ENCODE data around the gene RESP18.
A peak's percentile ranks its signal among the peaks of the same experiment; 100 is the strongest.

The RESP18 gene

GRCh38 chr2:219362072-219362471 lies 29.5 kb upstream of the RESP18 start (continued):
- TF ChIP-seq ZNF362 (tag by site-specific recombination; IDR thresholded peaks at IDR 0.05) (no peak), ZNF660 (tag by site-specific recombination; IDR thresholded peaks at IDR 0.05) (no peak), ZNF416 (tag by site-specific recombination; IDR thresholded peaks at IDR 0.05) (no peak), ZNF211 (tag by site-specific recombination; IDR thresholded peaks at IDR 0.05; ENCODE audit: low read depth) (no peak)

DNA sequence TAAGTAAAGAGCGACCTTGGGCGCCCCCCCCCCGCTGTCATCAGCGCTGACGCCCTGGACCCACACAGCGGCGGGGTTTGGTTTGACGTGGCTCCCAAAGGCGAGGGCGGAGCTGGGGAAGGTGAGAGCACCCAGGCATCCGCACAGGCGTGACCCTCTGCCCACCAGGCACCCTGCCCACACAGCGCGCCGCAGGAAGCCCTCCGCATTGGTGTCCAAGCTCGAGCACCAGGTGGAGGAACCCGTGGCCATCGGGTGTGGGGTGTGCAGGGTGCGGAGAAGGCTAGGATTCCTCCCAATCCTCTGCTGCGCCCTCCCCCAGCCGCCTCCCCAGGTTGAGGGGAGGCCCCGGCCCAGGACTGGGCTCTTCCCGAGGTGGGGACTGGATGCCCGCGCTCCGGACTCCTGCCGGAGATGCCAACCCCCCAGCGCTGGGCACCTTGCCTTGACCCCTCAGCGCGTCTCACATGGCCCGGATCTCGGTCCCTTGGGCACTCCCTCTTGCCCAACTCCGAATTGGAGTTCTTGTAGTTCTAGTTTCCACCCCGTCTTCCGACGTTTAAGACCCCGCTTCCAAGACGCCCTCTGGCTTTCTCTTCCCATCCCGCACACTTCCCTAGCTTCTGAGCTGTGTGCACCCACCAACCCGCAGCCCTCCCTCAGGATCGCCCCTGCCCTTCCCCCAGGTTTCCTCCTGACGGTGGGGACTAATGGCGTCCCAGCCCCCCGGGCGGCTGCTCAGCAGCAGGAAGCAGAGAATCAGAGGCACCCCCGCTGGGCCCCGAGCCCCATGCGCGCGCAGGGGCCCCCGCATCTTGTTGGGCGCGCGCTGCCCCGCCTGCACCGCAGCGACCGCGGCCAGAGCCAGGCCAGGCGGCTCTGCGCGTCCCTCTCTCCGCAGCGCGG lies 25.9 kb upstream of the RESP18 start:
- Histone ChIP-seq H3K36me3 (ENCODE audit: control insufficient read depth in 2 of 2, insufficient read depth in 1 of 2, low read length in 2 of 2) (no peaks in the 10 kb centered on the region), H3K27ac (ENCODE audit: extremely low read depth, low read depth, low read length) (no peak overlapping the region), H3K9me3 (ENCODE audit: control insufficient read depth, insufficient read depth, low read depth, low read length) (no peaks in the 10 kb centered on the region), H3K4me3 (ENCODE audit: low read depth, low read length) (peak overlapping the region; percentile 17), H3K4me1 (ENCODE audit: control insufficient read depth, insufficient read depth, low read length) (peaks cover 7% of the 10 kb centered on the region)
- CTCF ChIA-PET = no interaction called here
- POLR2A ChIA-PET = no interaction called here
- TF ChIP-seq ZNF777 (tag by site-specific recombination; IDR thresholded peaks at IDR 0.05; ENCODE audit: borderline replicate concordance) (peak; percentile 65; the same call in 1 of the 2 replicates), PRDM10 (tag by site-specific recombination; IDR thresholded peaks at IDR 0.05) (peak; percentile 41; the same call in 1 of the 2 replicates), ZNF404 (tag by site-specific recombination; IDR thresholded peaks at IDR 0.05) (no peak), ZNF830 (tag by site-specific recombination; IDR thresholded peaks at IDR 0.05; ENCODE audit: low read depth) (no peak), ZNF24 (tag by site-specific recombination; IDR thresholded peaks at IDR 0.05) (no peak), ZNF2 (tag by site-specific recombination; IDR thresholded peaks at IDR 0.05) (no peak), ZNF768 (tag by site-specific recombination; IDR thresholded peaks at IDR 0.05) (no peak), ZBTB48 (tag by site-specific recombination; IDR thresholded peaks at IDR 0.05) (peak; percentile 69), ZBTB49 (tag by site-specific recombination; IDR thresholded peaks at IDR 0.05; ENCODE audit: low read depth) (no peak), ZNF341 (tag by site-specific recombination; IDR thresholded peaks at IDR 0.05; ENCODE audit: low read depth) (peak; percentile 54; the same call in 1 of the 2 replicates), ZNF423 (tag by site-specific recombination; IDR thresholded peaks at IDR 0.05) (peak; percentile 66), ZFP69B (tag by site-specific recombination; IDR thresholded peaks at IDR 0.05) (peak; percentile 69; the same call in 1 of the 2 replicates), SP3 (tag by site-specific recombination; IDR thresholded peaks at IDR 0.05) (0 out of 2 replicates have a peak, but pooled peaks have one; percentile 39), ZBTB20 (tag by site-specific recombination; IDR thresholded peaks at IDR 0.05) (peak; percentile 51; the same call in 1 of the 2 replicates), GLIS1 (tag by site-specific recombination; IDR thresholded peaks at IDR 0.05) (peak; percentile 77), GLIS2 (tag by site-specific recombination; IDR thresholded peaks at IDR 0.05) (peak; percentile 78), MEIS1 (CRISPR knock-in tag; IDR thresholded peaks at IDR 0.05; ENCODE audit: borderline replicate concordance) (no peak), ZNF16 (tag by site-specific recombination; IDR thresholded peaks at IDR 0.05; ENCODE audit: low read depth) (no peak), ZSCAN30 (tag by site-specific recombination; IDR thresholded peaks at IDR 0.05) (no peak), ZNF747 (tag by site-specific recombination; IDR thresholded peaks at IDR 0.05) (no peak)
- TF ChIP-seq, protein P1, sequence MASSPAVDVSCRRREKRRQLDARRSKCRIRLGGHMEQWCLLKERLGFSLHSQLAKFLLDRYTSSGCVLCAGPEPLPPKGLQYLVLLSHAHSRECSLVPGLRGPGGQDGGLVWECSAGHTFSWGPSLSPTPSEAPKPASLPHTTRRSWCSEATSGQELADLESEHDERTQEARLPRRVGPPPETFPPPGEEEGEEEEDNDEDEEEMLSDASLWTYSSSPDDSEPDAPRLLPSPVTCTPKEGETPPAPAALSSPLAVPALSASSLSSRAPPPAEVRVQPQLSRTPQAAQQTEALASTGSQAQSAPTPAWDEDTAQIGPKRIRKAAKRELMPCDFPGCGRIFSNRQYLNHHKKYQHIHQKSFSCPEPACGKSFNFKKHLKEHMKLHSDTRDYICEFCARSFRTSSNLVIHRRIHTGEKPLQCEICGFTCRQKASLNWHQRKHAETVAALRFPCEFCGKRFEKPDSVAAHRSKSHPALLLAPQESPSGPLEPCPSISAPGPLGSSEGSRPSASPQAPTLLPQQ (tag by site-specific recombination; IDR thresholded peaks at IDR 0.05) = peak; percentile 78; the same call in 1 of the 2 replicates
- TF ChIP-seq, protein P2, sequence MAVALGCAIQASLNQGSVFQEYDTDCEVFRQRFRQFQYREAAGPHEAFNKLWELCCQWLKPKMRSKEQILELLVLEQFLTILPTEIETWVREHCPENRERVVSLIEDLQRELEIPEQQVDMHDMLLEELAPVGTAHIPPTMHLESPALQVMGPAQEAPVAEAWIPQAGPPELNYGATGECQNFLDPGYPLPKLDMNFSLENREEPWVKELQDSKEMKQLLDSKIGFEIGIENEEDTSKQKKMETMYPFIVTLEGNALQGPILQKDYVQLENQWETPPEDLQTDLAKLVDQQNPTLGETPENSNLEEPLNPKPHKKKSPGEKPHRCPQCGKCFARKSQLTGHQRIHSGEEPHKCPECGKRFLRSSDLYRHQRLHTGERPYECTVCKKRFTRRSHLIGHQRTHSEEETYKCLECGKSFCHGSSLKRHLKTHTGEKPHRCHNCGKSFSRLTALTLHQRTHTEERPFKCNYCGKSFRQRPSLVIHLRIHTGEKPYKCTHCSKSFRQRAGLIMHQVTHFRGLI (tag by site-specific recombination; IDR thresholded peaks at IDR 0.05) = peak; percentile 85; the same call in 1 of the 2 replicates

All from HEK293 (cell line).